MV-4-11 (cell line): Measurements from ENCODE around the gene IGSF23.

Experiments
- DNase-seq: peaks from one replicate; lab custom pipeline; 2025; lab: John Stamatoyannopoulos, UW

Gene IGSF23

DNA sequence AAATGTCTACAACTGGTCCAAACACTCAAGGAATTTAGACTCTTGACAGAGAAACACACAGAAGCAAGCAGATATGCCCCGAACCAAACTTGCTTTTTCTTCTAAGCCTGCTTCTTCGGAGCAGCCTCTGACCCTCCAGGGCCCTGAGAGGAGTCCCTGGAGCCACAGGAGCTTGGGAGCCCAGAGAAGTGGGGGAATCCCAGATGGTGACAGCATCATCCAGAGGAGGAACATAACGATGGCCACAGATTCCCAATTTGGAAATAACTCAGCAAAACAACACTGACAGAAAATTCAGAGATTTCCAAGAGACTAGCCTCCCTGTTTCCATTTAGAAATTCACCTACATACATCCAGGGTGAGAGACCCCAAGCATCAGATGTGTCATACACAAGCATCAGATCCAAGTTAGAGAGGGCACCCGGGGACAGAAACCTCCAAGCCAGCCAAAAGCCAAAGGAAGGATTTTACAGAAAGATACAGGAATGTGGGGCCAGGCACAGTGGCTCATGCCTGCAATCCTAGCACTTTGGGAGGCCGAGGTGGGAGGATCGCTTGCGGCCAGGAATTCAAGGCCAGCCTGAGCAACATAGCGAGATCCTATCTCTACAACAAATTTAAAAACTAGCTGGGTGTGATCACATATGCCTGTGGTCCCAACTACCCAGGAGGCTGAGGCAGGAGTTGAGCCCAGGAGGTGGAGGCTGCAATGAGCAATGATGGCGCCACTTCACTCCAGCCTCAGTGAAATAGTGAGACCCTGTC is 28.3 kb downstream of the IGSF23 start:
- DNase-seq = no peak

DNA sequence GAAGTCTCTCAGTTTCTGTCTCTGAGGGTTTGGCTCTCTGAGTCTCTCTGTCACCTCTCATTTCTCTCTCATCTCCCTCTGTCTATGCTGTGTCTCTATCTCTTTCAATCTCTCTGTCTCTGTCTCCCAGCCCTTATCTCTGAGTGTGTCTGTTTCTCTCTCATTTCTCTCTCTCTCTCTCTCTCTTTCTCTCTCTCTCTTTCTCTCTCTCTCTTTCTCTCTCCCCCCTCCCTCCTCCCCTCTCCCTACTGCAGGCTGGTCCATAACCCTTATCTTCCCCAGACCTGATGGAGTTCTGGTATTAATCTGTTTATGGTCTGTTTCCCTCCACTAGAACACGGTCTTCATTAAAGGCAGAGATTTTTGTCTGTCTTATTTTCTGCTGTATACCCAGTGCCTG is 29.0 kb downstream of the IGSF23 start:
- DNase-seq = no peak

DNA sequence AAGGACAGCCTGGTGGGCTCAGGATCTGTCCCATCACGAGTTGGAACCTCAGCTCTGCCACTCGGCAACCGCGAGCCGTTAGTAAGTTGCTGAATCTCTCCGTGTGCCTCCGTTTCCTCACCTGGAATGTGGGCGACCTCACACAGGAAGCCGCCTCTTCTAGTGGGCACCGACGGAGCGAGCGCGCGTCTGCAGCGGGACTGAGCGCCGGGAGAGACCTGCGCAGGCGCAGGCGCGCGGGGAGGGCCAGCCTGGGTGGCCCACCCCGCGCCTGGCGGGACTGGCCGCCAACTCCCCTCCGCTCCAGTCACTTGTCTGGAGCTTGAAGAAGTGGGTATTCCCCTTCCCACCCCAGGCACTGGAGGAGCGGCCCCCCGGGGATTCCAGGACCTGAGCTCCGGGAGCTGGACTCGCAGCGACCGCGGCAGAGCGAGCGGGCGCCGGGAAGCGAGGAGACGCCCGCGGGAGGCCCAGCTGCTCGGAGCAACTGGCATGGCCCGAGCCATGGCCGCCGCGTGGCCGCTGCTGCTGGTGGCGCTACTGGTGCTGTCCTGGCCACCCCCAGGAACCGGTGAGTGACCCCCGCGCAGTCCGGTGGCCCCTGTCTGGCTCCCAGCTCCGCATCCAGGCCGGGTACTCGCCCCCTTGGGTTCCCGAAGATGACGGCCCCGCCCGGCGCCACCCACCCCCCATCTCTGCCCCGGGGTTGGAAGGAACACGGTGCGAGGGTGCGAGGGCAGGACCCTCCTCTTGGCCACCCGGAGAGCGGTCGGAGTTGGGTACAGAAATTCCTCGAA is 30.4 kb downstream of the IGSF23 start, which contains the start of gene PVR:
TSS of gene PVR (plus strand) at position 306 of the 797 bp plus-strand sequence. CDS start at position 493, 187 bp downstream.
- peak; percentile 63 for DNase-seq

DNA sequence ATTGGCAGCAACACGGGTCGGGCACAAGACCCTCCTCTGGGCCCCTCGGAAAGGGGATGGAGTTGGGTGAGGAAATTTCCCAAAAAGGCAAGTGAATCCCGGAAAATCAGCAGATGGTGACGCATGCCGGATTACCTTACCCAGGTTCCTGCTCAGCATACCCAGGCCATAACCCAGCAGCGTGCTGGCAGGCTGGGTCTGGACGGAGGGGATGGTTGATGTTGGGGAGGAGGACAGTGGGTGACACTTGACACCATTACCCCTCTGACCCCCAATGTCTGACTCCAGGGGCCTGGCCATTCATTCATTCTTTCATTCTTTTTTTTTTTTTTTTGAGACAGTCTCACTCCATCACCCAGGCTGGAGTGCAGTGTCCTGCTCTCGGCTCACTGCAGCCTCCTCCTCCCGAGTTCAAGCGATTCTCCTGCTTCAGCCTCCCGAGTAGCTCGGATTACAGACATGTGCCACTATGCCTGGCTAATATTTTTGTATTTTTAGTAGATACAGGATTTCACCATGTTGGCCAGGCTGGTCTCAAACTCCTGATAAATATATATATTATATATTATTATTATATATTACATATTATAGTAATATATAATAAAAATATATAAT is 31.1 kb downstream of the IGSF23 start:
- DNase-seq = no peak

DNA sequence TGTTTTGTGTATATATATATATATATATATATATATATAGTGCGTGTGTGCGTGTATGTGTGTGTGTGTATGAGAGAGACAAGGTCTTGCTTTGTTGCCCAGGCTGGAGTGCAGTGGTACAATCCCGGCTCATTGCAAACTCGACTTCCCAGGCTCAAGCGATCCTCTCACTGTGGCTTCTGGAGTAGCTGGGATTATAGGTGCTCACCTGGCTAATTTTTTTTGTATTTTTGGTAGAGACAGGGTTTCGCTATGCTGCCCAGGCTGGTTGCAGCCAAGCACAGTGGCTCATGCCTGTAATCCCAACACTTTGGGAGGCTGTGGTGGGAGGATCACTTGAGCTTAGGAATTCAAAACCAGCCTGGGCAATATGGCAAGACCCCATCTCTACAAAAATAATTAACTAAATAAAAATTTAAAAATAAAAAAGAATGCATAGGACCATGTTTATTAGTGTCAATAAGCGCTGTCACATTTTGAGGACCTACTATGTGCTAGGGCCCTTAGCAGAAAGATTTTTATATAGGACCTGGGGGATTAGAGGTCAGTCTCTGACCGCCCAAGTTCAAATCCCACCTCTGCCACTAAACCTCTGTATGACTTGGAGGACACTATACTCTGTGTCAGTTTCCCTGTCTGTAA is 32.2 kb downstream of the IGSF23 start:
- no peak for DNase-seq

DNA sequence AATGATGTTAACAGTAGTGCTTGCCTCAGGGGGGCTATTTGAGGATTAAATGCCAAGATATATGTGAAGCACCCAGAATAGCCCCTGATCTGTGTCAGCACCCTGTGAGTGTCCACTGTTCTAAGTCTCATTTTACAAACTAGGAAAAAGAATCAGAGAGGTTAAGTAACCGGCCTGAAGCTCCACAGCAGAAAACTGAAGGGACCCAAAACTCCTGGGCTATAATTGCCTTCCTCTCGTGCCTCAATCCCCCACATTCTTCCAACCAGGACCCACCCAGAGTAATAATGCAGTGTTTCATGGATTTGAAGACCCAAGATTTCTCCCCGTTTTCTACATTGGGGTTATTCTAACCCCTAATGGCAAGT is 32.7 kb downstream of the IGSF23 start:
- DNase-seq = no peak

DNA sequence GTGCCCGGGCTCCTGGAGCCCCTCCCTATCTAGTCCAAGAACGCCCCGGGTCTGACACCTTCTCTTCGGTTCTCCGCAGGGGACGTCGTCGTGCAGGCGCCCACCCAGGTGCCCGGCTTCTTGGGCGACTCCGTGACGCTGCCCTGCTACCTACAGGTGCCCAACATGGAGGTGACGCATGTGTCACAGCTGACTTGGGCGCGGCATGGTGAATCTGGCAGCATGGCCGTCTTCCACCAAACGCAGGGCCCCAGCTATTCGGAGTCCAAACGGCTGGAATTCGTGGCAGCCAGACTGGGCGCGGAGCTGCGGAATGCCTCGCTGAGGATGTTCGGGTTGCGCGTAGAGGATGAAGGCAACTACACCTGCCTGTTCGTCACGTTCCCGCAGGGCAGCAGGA is 33.8 kb downstream of the IGSF23 start:
- DNase-seq = no peak

DNA sequence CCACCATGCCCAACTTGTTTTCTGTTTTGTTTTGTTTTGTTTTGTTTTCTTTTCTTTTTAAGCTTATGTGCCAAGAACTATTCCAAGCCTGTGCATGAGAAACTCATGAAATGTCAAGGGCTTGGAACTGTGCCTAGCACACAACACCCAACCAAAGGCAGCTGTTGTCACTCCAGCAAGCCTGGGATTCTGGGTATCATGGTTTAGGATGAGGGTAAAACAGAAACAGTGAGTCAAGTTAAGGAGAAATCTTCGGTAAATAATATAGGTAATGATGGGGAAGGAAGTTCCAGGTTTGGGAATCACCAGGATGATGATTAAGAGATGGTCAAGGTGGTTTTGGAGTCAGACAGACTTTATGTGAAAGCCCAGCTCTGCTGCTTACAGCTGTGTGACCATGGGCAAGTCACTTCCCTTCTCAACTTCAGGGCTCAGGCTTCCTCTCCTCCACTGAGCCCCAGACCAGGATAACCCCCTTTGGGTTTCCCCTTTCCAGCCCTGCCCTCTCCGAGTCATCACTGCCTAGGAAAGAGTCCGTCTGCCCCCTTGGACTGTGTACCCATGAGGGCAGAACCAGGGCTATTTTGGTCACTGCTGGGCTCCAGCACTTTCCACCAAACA is 35.4 kb downstream of the IGSF23 start:
- peak; percentile 12 for DNase-seq

DNA sequence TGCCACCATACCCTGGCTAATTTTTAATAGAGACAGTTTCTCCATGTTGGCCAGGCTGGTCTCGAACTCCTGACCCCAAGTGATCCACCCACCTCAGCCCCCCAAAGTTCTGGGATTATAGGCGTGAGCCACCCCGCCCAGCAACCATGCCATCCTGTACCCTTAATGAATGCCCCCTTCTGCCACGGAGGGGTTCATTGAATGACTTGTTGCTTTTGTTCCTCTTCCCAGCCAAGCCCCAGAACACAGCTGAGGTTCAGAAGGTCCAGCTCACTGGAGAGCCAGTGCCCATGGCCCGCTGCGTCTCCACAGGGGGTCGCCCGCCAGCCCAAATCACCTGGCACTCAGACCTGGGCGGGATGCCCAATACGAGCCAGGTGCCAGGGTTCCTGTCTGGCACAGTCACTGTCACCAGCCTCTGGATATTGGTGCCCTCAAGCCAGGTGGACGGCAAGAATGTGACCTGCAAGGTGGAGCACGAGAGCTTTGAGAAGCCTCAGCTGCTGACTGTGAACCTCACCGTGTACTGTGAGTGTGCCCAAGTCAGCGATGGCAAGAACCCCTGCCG is 36.3 kb downstream of the IGSF23 start:
- DNase-seq = no peak

DNA sequence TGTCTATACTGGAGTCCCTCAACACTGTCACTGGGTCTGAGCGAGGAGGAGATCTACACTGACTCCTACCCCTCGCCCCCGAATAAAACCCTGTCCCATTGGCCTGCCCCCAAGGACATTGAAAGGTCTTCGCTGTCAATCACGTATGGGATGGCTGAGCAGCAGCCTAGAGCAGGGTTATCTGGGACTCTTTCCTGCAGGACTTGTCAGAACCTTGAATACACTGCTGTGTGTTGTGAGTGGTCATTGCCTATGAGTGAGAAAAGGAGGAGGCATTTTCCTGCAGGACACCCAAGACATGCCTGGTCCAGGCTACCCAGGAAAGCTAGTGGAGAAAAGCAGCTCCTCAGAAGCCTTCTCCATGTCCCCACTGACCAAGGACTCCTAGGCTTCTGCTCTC is 40.0 kb downstream of the IGSF23 start:
- DNase-seq = no peak

DNA sequence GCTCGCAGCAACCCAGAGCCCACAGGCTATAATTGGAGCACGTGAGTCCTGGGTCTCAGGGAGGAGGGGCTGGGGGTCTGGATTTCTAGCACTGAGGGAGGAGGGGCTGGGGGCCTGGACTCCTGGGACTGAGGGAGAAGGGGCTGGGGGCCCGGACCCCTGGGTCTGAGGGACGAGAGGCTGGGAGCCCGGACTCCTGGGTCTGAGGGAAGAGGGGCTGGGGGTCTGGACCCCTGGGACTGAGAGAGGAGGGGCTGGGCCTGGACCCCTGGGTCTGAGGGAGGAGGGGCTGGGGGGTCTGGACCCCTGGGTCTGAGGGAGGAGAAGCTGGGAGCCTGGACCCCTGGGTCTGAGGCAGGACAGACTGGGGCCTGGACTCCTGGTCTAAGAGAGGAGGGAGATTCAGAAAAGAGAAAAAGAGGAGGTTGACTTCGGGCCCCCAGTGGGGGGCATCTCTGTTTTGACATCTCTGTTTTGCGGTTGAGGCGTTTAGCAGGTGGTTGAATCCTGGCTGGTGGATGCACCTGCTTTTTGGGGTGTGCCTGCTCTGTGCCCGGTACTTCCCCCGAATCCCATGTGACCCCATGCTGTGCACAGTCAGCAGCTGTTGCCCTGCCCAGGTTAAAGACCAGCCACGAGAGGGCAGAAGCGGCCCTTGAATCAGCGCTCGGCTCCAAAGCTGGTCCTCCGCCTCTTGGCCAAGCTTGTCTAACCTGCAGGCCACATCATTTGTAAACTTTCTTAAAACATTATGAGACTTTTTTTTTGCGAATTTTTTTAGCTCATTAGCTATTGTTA is 40.8 kb downstream of the IGSF23 start:
- peak; percentile 76 for DNase-seq

DNA sequence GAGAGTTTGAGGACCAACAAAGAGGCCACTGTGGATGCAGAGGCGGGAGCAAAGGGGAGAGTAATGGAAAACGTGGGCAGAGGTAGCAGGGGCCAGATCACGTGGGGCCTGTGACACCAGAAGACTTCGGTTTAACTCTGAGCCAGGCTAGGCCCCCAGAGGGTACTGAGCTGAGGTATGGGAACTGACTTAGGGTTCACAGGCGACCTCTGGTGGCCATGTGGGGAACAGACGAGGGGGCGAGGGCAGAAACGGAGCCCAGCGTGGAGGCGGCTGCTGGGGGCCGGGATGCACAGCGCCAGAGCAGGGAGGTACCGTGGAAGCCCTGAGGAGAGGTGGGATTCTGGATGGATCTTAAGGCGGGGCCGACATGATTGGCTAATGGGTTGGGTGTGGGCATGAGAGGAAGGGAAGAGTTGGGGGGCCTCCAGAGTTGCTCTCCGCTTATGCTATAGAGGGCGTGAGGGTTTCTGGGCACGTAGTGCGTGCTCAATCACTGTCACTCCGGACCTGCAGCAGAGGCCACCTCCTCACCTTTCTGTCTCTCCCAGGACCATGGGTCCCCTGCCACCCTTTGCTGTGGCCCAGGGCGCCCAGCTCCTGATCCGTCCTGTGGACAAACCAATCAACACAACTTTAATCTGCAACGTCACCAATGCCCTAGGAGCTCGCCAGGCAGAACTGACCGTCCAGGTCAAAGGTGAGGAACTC is 44.0 kb downstream of the IGSF23 start:
- peak; percentile 64 for DNase-seq

DNA sequence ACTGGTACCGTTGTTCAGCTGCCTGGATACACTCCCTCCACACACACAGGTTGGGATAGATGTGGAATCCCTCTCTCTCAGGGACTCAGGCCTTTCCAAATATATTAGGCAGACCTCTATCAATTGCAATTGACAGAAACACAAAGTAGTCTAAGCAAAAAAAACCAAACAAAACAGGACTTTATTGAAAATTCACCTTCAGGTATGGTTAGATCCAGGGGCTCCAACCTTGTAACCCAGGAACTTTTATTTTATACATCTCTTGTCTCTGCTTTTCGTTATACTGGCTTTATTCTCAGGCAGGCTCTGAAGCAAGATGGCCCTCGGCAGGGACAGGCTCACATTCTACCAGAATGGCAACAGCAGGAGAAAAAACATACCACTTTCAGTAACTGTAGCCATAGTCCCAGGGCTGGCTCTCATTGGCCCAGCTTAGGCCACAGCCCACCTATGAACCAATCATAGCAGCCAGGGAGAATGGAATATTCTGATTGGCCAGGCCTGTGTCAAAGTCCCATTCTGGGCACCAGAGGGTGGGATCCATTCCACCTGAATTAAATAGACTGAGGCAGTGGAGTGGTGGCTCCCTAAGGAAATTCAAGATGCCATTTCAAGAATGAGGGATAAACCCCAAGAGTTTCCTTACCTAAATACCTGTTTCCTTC is 44.8 kb downstream of the IGSF23 start:
- DNase-seq = no peak

DNA sequence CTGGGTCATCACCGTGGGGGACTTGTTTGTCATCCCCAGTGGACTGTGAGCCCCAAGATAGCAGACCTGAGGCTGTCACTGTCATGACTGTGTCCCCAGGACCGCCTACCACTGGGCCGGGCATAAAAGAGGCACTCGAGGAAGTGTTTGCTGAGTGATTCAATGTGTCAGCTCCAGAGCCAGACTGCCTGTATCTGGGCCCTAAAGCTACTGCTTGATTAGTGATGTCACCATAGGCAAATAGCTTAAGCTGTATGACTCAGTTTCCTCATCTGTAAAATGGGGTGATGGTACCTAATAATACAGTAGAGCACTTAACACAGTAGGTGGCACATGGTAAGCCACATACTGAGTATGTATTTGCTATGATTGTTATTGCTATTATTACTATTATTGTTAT is 46.7 kb downstream of the IGSF23 start:
- no peak for DNase-seq

DNA sequence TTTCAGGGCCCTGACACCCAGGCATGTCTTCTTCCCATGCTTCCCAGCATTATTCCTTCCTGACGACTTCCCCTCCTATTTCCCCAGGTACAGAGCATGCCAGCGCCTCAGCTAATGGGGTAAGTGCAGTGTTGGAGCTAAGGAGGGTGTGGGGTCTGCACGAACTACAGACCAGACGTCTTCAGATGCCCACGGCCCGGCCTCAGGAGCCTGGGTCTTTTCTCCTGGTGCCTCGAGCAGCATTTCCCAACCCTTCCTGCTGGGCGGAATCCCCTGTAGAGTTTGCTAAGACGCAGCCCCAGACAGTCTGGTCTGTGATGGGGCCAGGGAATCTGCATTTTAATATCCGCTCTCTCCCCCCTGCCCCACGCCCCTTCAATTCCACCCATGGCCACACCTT is 47.8 kb downstream of the IGSF23 start:
- no peak for DNase-seq

DNA sequence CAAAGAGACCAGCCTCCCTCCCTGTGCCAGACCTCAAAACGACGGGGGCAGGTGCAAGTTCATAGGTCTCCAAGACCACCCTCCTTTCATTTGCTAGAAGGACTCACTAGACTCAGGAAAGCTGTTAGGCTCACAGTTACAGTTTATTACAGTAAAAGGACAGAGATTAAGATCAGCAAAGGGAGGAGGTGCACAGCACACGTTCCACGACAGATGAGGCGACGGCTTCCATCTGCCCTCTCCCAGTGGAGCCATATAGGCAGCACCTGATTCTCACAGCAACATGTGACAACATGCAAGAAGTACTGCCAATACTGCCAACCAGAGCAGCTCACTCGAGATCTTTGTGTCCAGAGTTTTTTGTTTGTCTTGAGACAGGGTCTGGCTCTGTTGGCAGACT is 48.5 kb downstream of the IGSF23 start:
- no peak for DNase-seq

DNA sequence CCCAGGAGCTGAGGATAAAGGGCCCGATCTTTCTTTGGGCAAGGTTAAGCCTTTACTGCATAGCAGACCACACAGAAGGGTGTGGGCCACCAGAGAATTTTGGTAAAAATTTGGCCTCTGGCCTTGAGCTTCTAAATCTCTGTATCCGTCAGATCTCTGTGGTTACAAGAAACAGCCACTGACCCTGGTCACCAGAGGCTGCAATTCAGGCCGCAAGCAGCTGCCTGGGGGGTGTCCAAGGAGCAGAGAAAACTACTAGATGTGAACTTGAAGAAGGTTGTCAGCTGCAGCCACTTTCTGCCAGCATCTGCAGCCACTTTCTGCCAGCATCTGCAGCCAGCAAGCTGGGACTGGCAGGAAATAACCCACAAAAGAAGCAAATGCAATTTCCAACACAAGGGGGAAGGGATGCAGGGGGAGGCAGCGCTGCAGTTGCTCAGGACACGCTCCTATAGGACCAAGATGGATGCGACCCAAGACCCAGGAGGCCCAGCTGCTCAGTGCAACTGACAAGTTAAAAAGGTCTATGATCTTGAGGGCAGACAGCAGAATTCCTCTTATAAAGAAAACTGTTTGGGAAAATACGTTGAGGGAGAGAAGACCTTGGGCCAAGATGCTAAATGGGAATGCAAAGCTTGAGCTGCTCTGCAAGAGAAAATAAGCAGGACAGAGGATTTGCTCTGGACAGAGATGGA is 49.5 kb downstream of the IGSF23 start:
- no peak for DNase-seq

DNA sequence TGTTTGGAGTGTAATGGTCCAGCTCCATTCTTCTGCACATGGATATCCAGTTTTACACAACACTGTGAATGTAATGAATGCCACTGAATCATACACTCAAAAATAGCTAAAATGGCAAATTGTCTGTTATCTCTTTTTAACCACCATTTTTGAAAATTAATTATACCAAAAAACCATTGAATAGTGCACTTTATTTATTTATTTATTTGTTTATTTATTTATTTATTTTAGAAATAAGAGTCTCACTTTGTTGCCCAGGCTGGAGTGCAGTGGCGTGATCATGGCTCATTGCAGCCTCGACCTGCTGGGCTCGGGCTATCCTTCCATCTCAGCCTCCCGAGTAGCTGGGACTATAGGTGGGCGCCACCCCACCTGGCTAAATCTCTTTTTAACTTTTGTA is 50.6 kb downstream of the IGSF23 start:
- DNase-seq = no peak

DNA sequence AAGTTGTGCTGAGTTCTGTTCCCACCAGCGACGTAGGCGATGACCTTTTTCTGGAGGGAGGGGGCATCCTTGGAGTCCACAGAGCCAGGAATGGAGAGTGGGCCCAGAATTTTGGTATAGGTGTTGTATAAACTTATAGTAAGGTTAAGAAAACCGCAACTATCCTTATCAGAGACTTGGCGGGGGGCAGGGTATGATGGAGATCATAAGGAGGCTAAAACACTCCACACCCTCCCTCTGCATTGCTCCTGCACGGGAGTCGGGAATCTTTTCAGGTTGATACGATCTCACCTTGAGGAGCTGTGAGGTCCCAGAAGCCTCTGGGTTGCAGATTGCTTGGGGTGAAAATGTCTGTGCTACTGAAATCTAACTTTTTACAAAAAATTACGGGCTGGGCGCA is 51.6 kb downstream of the IGSF23 start:
- DNase-seq = no peak
